ENCODE results near the gene PGLYRP1.

DNA sequence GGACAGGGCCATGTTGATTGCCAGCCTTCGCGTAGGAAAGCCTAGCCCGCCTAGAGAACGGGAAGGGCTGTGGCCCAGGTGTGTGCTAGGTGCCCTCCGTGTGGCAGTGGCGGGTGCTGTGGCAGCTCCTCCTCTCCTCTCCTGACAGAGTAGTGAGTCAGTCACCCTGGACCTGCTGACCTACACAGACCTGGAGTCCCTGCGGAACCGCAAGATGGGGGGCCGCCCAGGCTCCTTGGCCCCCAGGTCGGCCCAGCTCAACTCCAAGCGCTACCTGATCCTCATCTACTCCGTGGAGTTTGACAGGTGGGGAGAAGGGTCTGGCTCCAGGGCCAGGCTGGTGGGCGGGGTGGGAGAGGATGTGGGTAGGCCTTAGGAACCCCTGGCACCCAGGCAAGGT is 16.4 kb downstream of the PGLYRP1 start:
- TF ChIP-seq, protein P1, sequence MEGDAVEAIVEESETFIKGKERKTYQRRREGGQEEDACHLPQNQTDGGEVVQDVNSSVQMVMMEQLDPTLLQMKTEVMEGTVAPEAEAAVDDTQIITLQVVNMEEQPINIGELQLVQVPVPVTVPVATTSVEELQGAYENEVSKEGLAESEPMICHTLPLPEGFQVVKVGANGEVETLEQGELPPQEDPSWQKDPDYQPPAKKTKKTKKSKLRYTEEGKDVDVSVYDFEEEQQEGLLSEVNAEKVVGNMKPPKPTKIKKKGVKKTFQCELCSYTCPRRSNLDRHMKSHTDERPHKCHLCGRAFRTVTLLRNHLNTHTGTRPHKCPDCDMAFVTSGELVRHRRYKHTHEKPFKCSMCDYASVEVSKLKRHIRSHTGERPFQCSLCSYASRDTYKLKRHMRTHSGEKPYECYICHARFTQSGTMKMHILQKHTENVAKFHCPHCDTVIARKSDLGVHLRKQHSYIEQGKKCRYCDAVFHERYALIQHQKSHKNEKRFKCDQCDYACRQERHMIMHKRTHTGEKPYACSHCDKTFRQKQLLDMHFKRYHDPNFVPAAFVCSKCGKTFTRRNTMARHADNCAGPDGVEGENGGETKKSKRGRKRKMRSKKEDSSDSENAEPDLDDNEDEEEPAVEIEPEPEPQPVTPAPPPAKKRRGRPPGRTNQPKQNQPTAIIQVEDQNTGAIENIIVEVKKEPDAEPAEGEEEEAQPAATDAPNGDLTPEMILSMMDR (IDR thresholded peaks at IDR 0.05; ENCODE audit: low read depth, low read length), result no peak
- TF ChIP-seq EZH2phosphoT487 (IDR thresholded peaks at IDR 0.05; ENCODE audit: low read depth), result no peak
